OCI-LY1 (cell line): Measurements from ENCODE around the gene FBXL19.

Experiments used
- H2AFZ ChIP-seq: fragments of 200-600 bp; sonication (generic), shearing (Covaris generic); 2 replicates; pipeline ENCODE4 v1.6.0; 2014; ENCODE audit warnings: antibody characterized with exemption, mild to moderate bottlenecking, low read length
- H3F3A ChIP-seq: fragments of 200-600 bp; sonication (generic), shearing (Covaris generic); 2 replicates; pipeline ENCODE4 v1.6.0; 2014; ENCODE audit warnings: mild to moderate bottlenecking, antibody characterized with exemption, low read length, moderate library complexity; ENCODE audit not compliant: insufficient read depth
- H3K27ac ChIP-seq: fragments of 200-600 bp; sonication (generic); 2 replicates; pipeline ENCODE4 v1.5.1; 2014; ENCODE audit warnings: low read length, mixed run types, mild to moderate bottlenecking, low read depth; ENCODE audit not compliant: poor library complexity, severe bottlenecking
- H3K27me3 ChIP-seq: fragments of 200-600 bp; sonication (generic); 2 replicates; pipeline ENCODE4 v1.6.0; 2014; ENCODE audit warnings: antibody characterized with exemption, mild to moderate bottlenecking, low read length, moderate library complexity; ENCODE audit not compliant: insufficient read depth
- H3K36me3 ChIP-seq: fragments of 200-600 bp; sonication (generic); 2 replicates; pipeline ENCODE4 v1.6.1; 2014; ENCODE audit warnings: mild to moderate bottlenecking, antibody characterized with exemption, low read length, moderate library complexity, mixed read lengths; ENCODE audit not compliant: insufficient read depth
- H3K4me1 ChIP-seq: fragments of 200-600 bp; sonication (generic); 2 replicates; pipeline ENCODE4 v1.5.1; 2014; ENCODE audit warnings: mild to moderate bottlenecking, low read length, moderate library complexity; ENCODE audit not compliant: insufficient read depth, severe bottlenecking
- H3K4me2 ChIP-seq: fragments of 200-600 bp; sonication (generic), shearing (Covaris generic); 2 replicates; pipeline ENCODE4 v1.6.1; 2014; ENCODE audit warnings: low read length
- H3K4me3 ChIP-seq: fragments of 200-600 bp; sonication (generic); 2 replicates; pipeline ENCODE4 v1.5.1; 2014; ENCODE audit warnings: low read length, low read depth, mild to moderate bottlenecking, mixed read lengths; ENCODE audit not compliant: poor library complexity, severe bottlenecking
- H3K79me2 ChIP-seq: fragments of 200-600 bp; shearing (Covaris generic); 2 replicates; pipeline ENCODE4 v1.6.1; 2016; ENCODE audit warnings: mixed run types, low read length, mixed read lengths; ENCODE audit not compliant: insufficient read depth
- H3K9ac ChIP-seq: fragments of 200-600 bp; sonication (generic), shearing (Covaris generic); 2 replicates; pipeline ENCODE4 v1.6.1; 2014; ENCODE audit warnings: mild to moderate bottlenecking, low read length, mixed read lengths
- H3K9me2 ChIP-seq: fragments of 200-600 bp; sonication (generic), shearing (Covaris generic); 2 replicates; pipeline ENCODE4 v1.6.1; 2014; ENCODE audit warnings: low read depth, mild to moderate bottlenecking, low read length, mixed read lengths
- H3K9me3 ChIP-seq: fragments of 200-600 bp; shearing (Covaris generic); 2 replicates; pipeline ENCODE4 v1.6.1; 2014; ENCODE audit warnings: low read length, mixed read lengths
- H4K20me1 ChIP-seq: fragments of 200-600 bp; sonication (generic), shearing (Covaris generic); 2 replicates; pipeline ENCODE4 v1.6.0; 2016; ENCODE audit warnings: mild to moderate bottlenecking, low read length; ENCODE audit not compliant: insufficient read depth
- CTCF ChIP-seq: fragments of 200-600 bp; sonication (generic), shearing (Covaris generic); IDR thresholded peaks from 2 replicates; pipeline ENCODE4 v1.5.1; 2017; ENCODE audit warnings: mild to moderate bottlenecking, antibody characterized with exemption, low read length, moderate library complexity, mixed read lengths
- EZH2 ChIP-seq: fragments of 200-600 bp; sonication (generic), shearing (Covaris generic); IDR thresholded peaks from 2 replicates; pipeline ENCODE4 v1.8.0; 2017; ENCODE audit warnings: borderline replicate concordance, mixed run types, mild to moderate bottlenecking, antibody characterized with exemption, low read length, moderate library complexity, mixed read lengths

Gene FBXL19

GRCh38 chr16:30966033-30966619 lies 42.8 kb downstream of the FBXL19 start:
- Histone ChIP-seq H3K27ac (no peak overlapping the region), H3K9me2 (no peaks in the 10 kb centered on the region), H3K9me3 (no peaks in the 10 kb centered on the region), H3K4me1 (no peaks in the 10 kb centered on the region), H3K4me2 (no peak overlapping the region), H3K36me3 (peaks cover 87% of the 10 kb centered on the region), H3K4me3 (no peak overlapping the region), H4K20me1 (no peaks in the 10 kb centered on the region), H2AFZ (no peak overlapping the region), H3K79me2 (no peaks in the 10 kb centered on the region), H3K27me3 (no peaks in the 10 kb centered on the region), H3F3A (no peaks in the 10 kb centered on the region), H3K9ac (no peak overlapping the region)
- TF ChIP-seq CTCF (no peak), EZH2 (no peak)

- H3K9ac ChIP-seq: no peak overlapping the region
- no peak overlapping the region for H3K27ac ChIP-seq
- H3K27me3 ChIP-seq: no peaks in the 10 kb centered on the region
- H3K79me2 ChIP-seq: no peaks in the 10 kb centered on the region
- H3K4me3 ChIP-seq: no peak overlapping the region
- H3K9me2 ChIP-seq: no peaks in the 10 kb centered on the region
- H2AFZ ChIP-seq: no peak overlapping the region
- H3K4me1 ChIP-seq: no peaks in the 10 kb centered on the region
- H3K4me2 ChIP-seq: no peak overlapping the region
- no peak for TF ChIP-seq EZH2
- no peak for TF ChIP-seq CTCF
- H3F3A ChIP-seq: no peaks in the 10 kb centered on the region
- no peaks in the 10 kb centered on the region for H4K20me1 ChIP-seq
- no peaks in the 10 kb centered on the region for H3K9me3 ChIP-seq
- H3K36me3 ChIP-seq: peaks cover 87% of the 10 kb centered on the region
Observed at GRCh38 chr16:30967795-30968194, 44.4 kb downstream of the FBXL19 start.

DNA sequence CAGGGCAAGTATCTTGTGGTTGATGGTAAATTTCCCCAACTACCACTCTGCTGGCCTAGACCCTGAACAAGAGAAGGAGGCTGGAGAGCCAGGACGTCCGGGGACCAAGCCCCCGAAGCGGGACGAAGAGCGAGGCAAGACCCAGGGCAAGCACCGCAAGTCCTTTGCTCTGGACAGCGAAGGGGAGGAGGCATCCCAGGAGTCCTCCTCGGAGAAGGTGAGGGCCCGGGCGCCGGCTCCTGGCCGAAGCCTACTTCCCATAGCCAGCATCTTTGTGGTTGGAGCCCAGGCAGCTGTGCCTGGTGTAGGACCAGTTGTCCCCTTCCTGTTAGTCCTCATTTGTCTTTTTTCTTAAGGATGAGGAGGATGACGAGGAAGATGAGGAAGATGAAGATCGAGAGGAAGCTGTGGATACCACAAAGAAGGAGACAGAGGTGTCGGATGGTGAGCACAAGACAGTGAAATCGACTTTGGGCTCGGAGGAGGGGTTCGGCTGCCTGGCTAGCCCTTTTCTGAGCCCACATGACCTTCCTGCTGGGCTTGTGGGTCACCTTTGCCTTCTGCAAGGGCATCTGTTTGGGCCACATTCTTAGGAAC lies 46.0 kb downstream of the FBXL19 start:
- no peaks in the 10 kb centered on the region for H3K9me3 ChIP-seq
- H3K4me3 ChIP-seq: no peak overlapping the region
- H3K79me2 ChIP-seq: no peaks in the 10 kb centered on the region
- no peaks in the 10 kb centered on the region for H4K20me1 ChIP-seq
- TF ChIP-seq CTCF: no peak
- no peak for TF ChIP-seq EZH2
- no peak overlapping the region for H3K4me2 ChIP-seq
- peaks cover 87% of the 10 kb centered on the region for H3K36me3 ChIP-seq
- H2AFZ ChIP-seq: no peak overlapping the region
- no peak overlapping the region for H3K9ac ChIP-seq
- H3K9me2 ChIP-seq: no peaks in the 10 kb centered on the region
- H3K27me3 ChIP-seq: no peaks in the 10 kb centered on the region
- no peak overlapping the region for H3K27ac ChIP-seq
- no peaks in the 10 kb centered on the region for H3F3A ChIP-seq
- H3K4me1 ChIP-seq: no peaks in the 10 kb centered on the region
